ENCODE data around the gene ZCCHC2. TPM values are rescaled to one million over a fixed set of nuclear protein-coding genes. Genes with fewer than 3 reads are reported as not detected.

ZCCHC2 gene
- total RNA-seq, 1 experiment from 2014 or later, result 11.5 TPM

GRCh38 chr18:62616331-62616805, 93.5 kb downstream of the ZCCHC2 start:
- no peak overlapping the region for H3K4me3 ChIP-seq (ENCODE audit: low read depth, low read length, poor library complexity, severe bottlenecking)
- H3K27me3 ChIP-seq (replicated peaks; ENCODE audit: insufficient read depth, low read depth, low read length, poor library complexity), result peaks cover 14% of the 10 kb centered on the region
- BruUV-seq (replicated peaks), result no TSS peak
- H3K27ac ChIP-seq (ENCODE audit: low read depth, low read length, poor library complexity, severe bottlenecking), result no peak overlapping the region
- intact Hi-C loops (cut with micrococcal nuclease; ENCODE audit: unreplicated experiment), result no loop called here
- no peak for DNase-seq (ENCODE audit: low spot score)
- H3K4me1 ChIP-seq (ENCODE audit: insufficient read depth, low read length, poor library complexity, severe bottlenecking), result no peaks in the 10 kb centered on the region
- H3K36me3 ChIP-seq (ENCODE audit: insufficient read depth, low read length, poor library complexity, severe bottlenecking), result no peaks in the 10 kb centered on the region
- ChIA-PET POLR2A (ENCODE audit: low non-redundant PET) (no interaction called here), CTCF (no interaction called here)
- TF ChIP-seq CTCF (conservative IDR thresholded peaks at IDR 0.05; ENCODE audit: low read depth, low read length) (no peak), EZH2 (IDR thresholded peaks at IDR 0.05; ENCODE audit: borderline replicate concordance, low read depth, low read length, poor library complexity, severe bottlenecking) (no peak)
- H3K9me3 ChIP-seq (ENCODE audit: low read depth, low read length, poor library complexity, severe bottlenecking), result no peaks in the 10 kb centered on the region

- intact Hi-C loops (cut with micrococcal nuclease; ENCODE audit: unreplicated experiment), result no loop called here
- CTCF ChIA-PET, result no interaction called here
- Histone ChIP-seq H3K4me1 (ENCODE audit: insufficient read depth, low read length, poor library complexity, severe bottlenecking) (no peaks in the 10 kb centered on the region), H3K4me3 (ENCODE audit: low read depth, low read length, poor library complexity, severe bottlenecking) (no peak overlapping the region), H3K27me3 (replicated peaks; ENCODE audit: insufficient read depth, low read depth, low read length, poor library complexity) (peaks cover 14% of the 10 kb centered on the region), H3K36me3 (ENCODE audit: insufficient read depth, low read length, poor library complexity, severe bottlenecking) (no peaks in the 10 kb centered on the region), H3K9me3 (ENCODE audit: low read depth, low read length, poor library complexity, severe bottlenecking) (no peaks in the 10 kb centered on the region), H3K27ac (ENCODE audit: low read depth, low read length, poor library complexity, severe bottlenecking) (no peak overlapping the region)
- TF ChIP-seq EZH2 (IDR thresholded peaks at IDR 0.05; ENCODE audit: borderline replicate concordance, low read depth, low read length, poor library complexity, severe bottlenecking), result no peak
- no peak for TF ChIP-seq CTCF (conservative IDR thresholded peaks at IDR 0.05; ENCODE audit: low read depth, low read length)
- DNase-seq (ENCODE audit: low spot score), result no peak
- POLR2A ChIA-PET (ENCODE audit: low non-redundant PET), result no interaction called here
- BruUV-seq (replicated peaks), result no TSS peak
These were observed 95.2 kb downstream of the ZCCHC2 start for GRCh38 chr18:62617793-62618591.

GRCh38 chr18:62618735-62619134, 95.9 kb downstream of the ZCCHC2 start:
- no TSS peak for BruUV-seq (replicated peaks)
- CTCF ChIA-PET, result no interaction called here
- Histone ChIP-seq H3K27me3 (replicated peaks; ENCODE audit: insufficient read depth, low read depth, low read length, poor library complexity) (peaks cover 14% of the 10 kb centered on the region), H3K4me1 (ENCODE audit: insufficient read depth, low read length, poor library complexity, severe bottlenecking) (no peaks in the 10 kb centered on the region), H3K36me3 (ENCODE audit: insufficient read depth, low read length, poor library complexity, severe bottlenecking) (no peaks in the 10 kb centered on the region), H3K4me3 (ENCODE audit: low read depth, low read length, poor library complexity, severe bottlenecking) (no peak overlapping the region), H3K9me3 (ENCODE audit: low read depth, low read length, poor library complexity, severe bottlenecking) (no peaks in the 10 kb centered on the region), H3K27ac (ENCODE audit: low read depth, low read length, poor library complexity, severe bottlenecking) (no peak overlapping the region)
- intact Hi-C loops (cut with micrococcal nuclease; ENCODE audit: unreplicated experiment), result no loop called here
- POLR2A ChIA-PET (ENCODE audit: low non-redundant PET), result no interaction called here
- DNase-seq (ENCODE audit: low spot score), result no peak
- TF ChIP-seq CTCF (conservative IDR thresholded peaks at IDR 0.05; ENCODE audit: low read depth, low read length), result no peak
- TF ChIP-seq EZH2 (IDR thresholded peaks at IDR 0.05; ENCODE audit: borderline replicate concordance, low read depth, low read length, poor library complexity, severe bottlenecking), result no peak
